A549 (cell line): ENCODE results near the gene ANKRD11. TPM values are rescaled to one million over a fixed set of nuclear protein-coding genes. Genes with fewer than 3 reads are reported as not detected.

Experiments
- ATAC-seq, 2 experiments: fragments of 200-7000 bp in 1 of 2; fragments of >200 bp in 1 of 2; cut with Nextera tagmentation in 1 of 2; cut with Tn5 transposase in 1 of 2; 3 replicates each; pipeline versions ENCODE4 v1.8.0 to v1.9.1; 2018 to 2020; ENCODE audit warnings: mild to moderate bottlenecking in 1 of 2, moderate library complexity in 1 of 2
- CTCF ChIA-PET: fragments of 300-600 bp; sonication (Branson Sonifier 250); formaldehyde crosslinking; extraction: SDS; loops from one replicate; lab custom pipeline; 2021; ENCODE audit warnings: antibody characterized with exemption, inconsistent platforms; lab: Yijun Ruan, JAX
- POLR2A ChIA-PET: fragments of 350-600 bp; formaldehyde crosslinking; extraction: SDS; loops from one replicate; lab custom pipeline; 2021; ENCODE audit warnings: antibody characterized with exemption, inconsistent platforms; lab: Yijun Ruan, JAX
- DNase-seq, 2 experiments: peaks; one replicate each; pipeline versions ENCODE4 v3.0.0 to v3.0.0-alpha.2; 2011 to 2016; ENCODE audit warnings: low read depth in 1 of 2, low spot score in 1 of 2
- FAIRE-seq: peaks from 2 replicates; lab custom pipeline; 2011; peaks lifted over from hg19 to GRCh38; lab: Jason Lieb, UNC
- H3K27ac ChIP-seq, 2 experiments: fragments of >200 bp; sonication (Bioruptor Twin); formaldehyde crosslinking; 3 replicates each; pipeline ENCODE4 v1.5.1; 2016 to 2017
- H3K4me1 ChIP-seq: fragments of >200 bp; sonication (Bioruptor Twin); formaldehyde crosslinking; 3 replicates; pipeline ENCODE4 v1.6.1; 2016
- H3K4me2 ChIP-seq: fragments of >200 bp; sonication (Bioruptor Twin); formaldehyde crosslinking; 3 replicates; pipeline ENCODE4 v1.6.1; 2016
- H3K4me3 ChIP-seq: fragments of >200 bp; sonication (Bioruptor Twin); formaldehyde crosslinking; 3 replicates; pipeline ENCODE4 v1.5.1; 2016
- H3K9me3 ChIP-seq: fragments of >200 bp; sonication (Bioruptor Twin); formaldehyde crosslinking; 3 replicates; pipeline ENCODE4 v1.6.1; 2016
- BHLHE40 ChIP-seq: IDR thresholded peaks from 2 replicates; pipeline ENCODE4 v1.6.1; 2012; ENCODE audit warnings: low read depth, low read length, inconsistent platforms
- E2F6 ChIP-seq: IDR thresholded peaks from 2 replicates; pipeline ENCODE4 v1.6.1; 2012; ENCODE audit warnings: low read depth, borderline replicate concordance
- EHMT2 ChIP-seq: fragments of 200-600 bp; sonication (generic); IDR thresholded peaks from 2 replicates; pipeline ENCODE4 v1.6.1; 2016; ENCODE audit warnings: antibody characterized with exemption, low read depth, mild to moderate bottlenecking, moderate library complexity
- ESRRA ChIP-seq: fragments of 150-350 bp; IDR thresholded peaks from 2 replicates; pipeline ENCODE4 v1.6.1; 2014; ENCODE audit warnings: mild to moderate bottlenecking, low read length, borderline replicate concordance
- HOXA7 ChIP-seq: fragments of 250-450 bp; sonication (Bioruptor Pico); IDR thresholded peaks from 2 replicates; pipeline ENCODE4 v1.5.0; 2020; ENCODE audit warnings: mild to moderate bottlenecking, moderate library complexity
- HOXB13 ChIP-seq: fragments of 250-450 bp; sonication (Bioruptor Pico); IDR thresholded peaks from 2 replicates; pipeline ENCODE4 v1.5.0; 2020; ENCODE audit warnings: low read depth, mild to moderate bottlenecking, moderate library complexity
- JUN ChIP-seq, 2 experiments: fragments of >200 bp; sonication (Bioruptor Twin); formaldehyde crosslinking; IDR thresholded peaks; 2 replicates in 1 of 2; 3 replicates in 1 of 2; pipeline ENCODE4 v1.6.1; 2016 to 2017
- JUNB ChIP-seq: fragments of >200 bp; sonication (Bioruptor Twin); formaldehyde crosslinking; IDR thresholded peaks from 2 replicates; pipeline ENCODE4 v1.6.1; 2016
- KDM5A ChIP-seq: fragments of 200-600 bp; sonication (generic); IDR thresholded peaks from 2 replicates; pipeline ENCODE4 v1.6.1; 2016; ENCODE audit warnings: antibody characterized with exemption, mild to moderate bottlenecking
- MAFK ChIP-seq: fragments of 450-650 bp; IDR thresholded peaks from 2 replicates; pipeline ENCODE4 v1.6.1; 2014; ENCODE audit not compliant: partially characterized antibody
- MAX ChIP-seq: IDR thresholded peaks from 2 replicates; pipeline ENCODE4 v1.6.1; 2012
- MAZ ChIP-seq: fragments of 150-350 bp; IDR thresholded peaks from 2 replicates; pipeline ENCODE4 v1.6.1; 2014; ENCODE audit warnings: antibody characterized with exemption, low read depth, low read length, borderline replicate concordance
- NPAS2 ChIP-seq: fragments of 250-450 bp; sonication (Bioruptor Pico); IDR thresholded peaks from 2 replicates; pipeline ENCODE4 v1.8.0; 2022; ENCODE audit warnings: mild to moderate bottlenecking, moderate library complexity, borderline replicate concordance
- RARB ChIP-seq: fragments of 250-450 bp; sonication (Bioruptor Pico); IDR thresholded peaks from 2 replicates; pipeline ENCODE4 v1.8.0; 2021; ENCODE audit warnings: mild to moderate bottlenecking, moderate library complexity
- RNF2 ChIP-seq: fragments of 200-600 bp; sonication (generic); IDR thresholded peaks from 2 replicates; pipeline ENCODE4 v1.6.1; 2016; ENCODE audit warnings: low read depth, mild to moderate bottlenecking, antibody characterized with exemption, moderate library complexity, borderline replicate concordance
- SMC3 ChIP-seq: fragments of >200 bp; sonication (Bioruptor Twin); formaldehyde crosslinking; IDR thresholded peaks from 3 replicates; pipeline ENCODE4 v1.6.1; 2018; ENCODE audit warnings: inconsistent platforms
- TFCP2L1 ChIP-seq: fragments of 250-450 bp; sonication (Bioruptor Pico); IDR thresholded peaks from 2 replicates; pipeline ENCODE4 v1.5.0; 2021; ENCODE audit warnings: mild to moderate bottlenecking
- WGBS: methylation state at CpG from one replicate; pipeline ENCODE4 v1.1.6; 2017; ENCODE audit errors: missing lambda C conversion rate; 5-methylcytosine and 5-hydroxymethylcytosine counted together
- polyA plus RNA-seq, 4 experiments: library from polyadenylated mRNA; depleted of rRNA in 3 of 4; stranded (reverse); fragments of >200 nt; fragmentation: RNase III in 1 of 4; extraction: RNeasy Plus Mini Kit Qiagen cat#74134 plus additional on column Dnase treatment in 1 of 4; gene quantifications; 2 replicates in 3 of 4; 3 replicates in 1 of 4; pipeline ENCODE4 v1.2.3, GENCODE V29; 2011 to 2017
- TF ChIP-seq, protein P1 (sequence below): fragments of >200 bp; sonication (Bioruptor Twin); formaldehyde crosslinking; IDR thresholded peaks from 2 replicates; pipeline ENCODE4 v1.6.1; 2016
- TF ChIP-seq, protein P2 (sequence below): fragments of 250-450 bp; sonication (Bioruptor Pico); IDR thresholded peaks from 2 replicates; pipeline ENCODE4 v1.5.0; 2021; ENCODE audit warnings: mild to moderate bottlenecking, moderate library complexity, borderline replicate concordance
- TF ChIP-seq, protein P3 (sequence below): fragments of 200-600 bp; sonication (generic); IDR thresholded peaks from 2 replicates; pipeline ENCODE4 v1.6.1; 2016; ENCODE audit warnings: antibody characterized with exemption, mild to moderate bottlenecking, moderate library complexity
- TF ChIP-seq, protein P4 (sequence below): IDR thresholded peaks from 2 replicates; pipeline ENCODE4 v1.6.1; 2012

ANKRD11 gene
- polyA plus RNA-seq, 2 of the 4 experiments (the other 2 are of a cell fraction), result 53.6 to 54.9 TPM

DNA sequence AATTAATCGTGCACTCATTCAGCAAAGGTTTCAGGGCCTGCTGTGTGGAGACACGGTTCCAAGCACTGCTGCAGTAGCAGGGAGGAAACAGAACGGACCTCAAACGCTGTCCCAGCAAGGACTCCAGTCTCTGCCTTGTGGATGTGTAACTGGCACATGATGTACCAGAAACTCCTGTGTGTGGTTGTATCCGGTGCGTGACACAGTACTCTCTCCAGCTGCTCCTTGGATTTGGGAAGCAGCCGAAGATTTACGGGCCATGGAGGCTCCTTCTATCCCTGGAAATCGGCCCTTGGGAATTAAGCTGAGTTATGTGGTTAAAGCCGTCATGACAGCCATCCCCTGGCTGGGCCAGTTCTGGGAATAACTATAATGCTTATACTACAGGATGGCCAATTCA, 8.5 kb upstream of the ANKRD11 start:
- H3K4me1 ChIP-seq, result peaks cover 20% of the 10 kb centered on the region
- TF ChIP-seq SMC3, result no peak
- TF ChIP-seq NPAS2 (CRISPR knock-in tag), result no peak
- TF ChIP-seq KDM5A, result no peak
- no peak for TF ChIP-seq RNF2
- TF ChIP-seq, protein P1, sequence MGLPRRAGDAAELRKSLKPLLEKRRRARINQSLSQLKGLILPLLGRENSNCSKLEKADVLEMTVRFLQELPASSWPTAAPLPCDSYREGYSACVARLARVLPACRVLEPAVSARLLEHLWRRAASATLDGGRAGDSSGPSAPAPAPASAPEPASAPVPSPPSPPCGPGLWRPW, result no peak
- no peak for TF ChIP-seq RARB (CRISPR knock-in tag)
- TF ChIP-seq MAX, result no peak
- no peak for TF ChIP-seq MAZ
- TF ChIP-seq, protein P2, sequence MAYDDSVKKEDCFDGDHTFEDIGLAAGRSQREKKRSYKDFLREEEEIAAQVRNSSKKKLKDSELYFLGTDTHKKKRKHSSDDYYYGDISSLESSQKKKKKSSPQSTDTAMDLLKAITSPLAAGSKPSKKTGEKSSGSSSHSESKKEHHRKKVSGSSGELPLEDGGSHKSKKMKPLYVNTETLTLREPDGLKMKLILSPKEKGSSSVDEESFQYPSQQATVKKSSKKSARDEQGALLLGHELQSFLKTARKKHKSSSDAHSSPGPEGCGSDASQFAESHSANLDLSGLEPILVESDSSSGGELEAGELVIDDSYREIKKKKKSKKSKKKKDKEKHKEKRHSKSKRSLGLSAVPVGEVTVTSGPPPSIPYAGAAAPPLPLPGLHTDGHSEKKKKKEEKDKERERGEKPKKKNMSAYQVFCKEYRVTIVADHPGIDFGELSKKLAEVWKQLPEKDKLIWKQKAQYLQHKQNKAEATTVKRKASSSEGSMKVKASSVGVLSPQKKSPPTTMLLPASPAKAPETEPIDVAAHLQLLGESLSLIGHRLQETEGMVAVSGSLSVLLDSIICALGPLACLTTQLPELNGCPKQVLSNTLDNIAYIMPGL (CRISPR knock-in tag), result no peak
- no peak for TF ChIP-seq BHLHE40
- no peak for TF ChIP-seq E2F6
- TF ChIP-seq MAFK, result no peak
- H3K4me2 ChIP-seq, result no peak overlapping the region
- FAIRE-seq (no peak), ATAC-seq (no peak), DNase-seq (no peak)
- 89% methylated on average over 10 of the region's 10 CpGs for WGBS
- ChIA-PET POLR2A (no interaction called here), CTCF (interaction anchor here (0.6 to 1.0 kb wide), 2 partner anchors 9 to 165 kb away, joined by 3 to 4 read pairs; no protein-coding TSS in a partner anchor)
- H3K9me3 ChIP-seq, result no peaks in the 10 kb centered on the region
- H3K4me3 ChIP-seq, result no peak overlapping the region
- H3K27ac ChIP-seq, result no peak overlapping the region

GRCh38 chr16:89495121-89495520, 4.8 kb upstream of the ANKRD11 start:
- peaks cover 8% of the 10 kb centered on the region for H3K4me1 ChIP-seq
- no peak for ATAC-seq
- no peaks in the 10 kb centered on the region for H3K9me3 ChIP-seq
- H3K4me2 ChIP-seq, result no peak overlapping the region
- no peak overlapping the region for H3K27ac ChIP-seq
- no peak for FAIRE-seq
- no peak for TF ChIP-seq EHMT2
- TF ChIP-seq JUN (IDR thresholded peaks at IDR 0.05), result no peak
- no peak for TF ChIP-seq HOXA7 (CRISPR knock-in tag)
- TF ChIP-seq JUNB, result no peak
- TF ChIP-seq, protein P3, sequence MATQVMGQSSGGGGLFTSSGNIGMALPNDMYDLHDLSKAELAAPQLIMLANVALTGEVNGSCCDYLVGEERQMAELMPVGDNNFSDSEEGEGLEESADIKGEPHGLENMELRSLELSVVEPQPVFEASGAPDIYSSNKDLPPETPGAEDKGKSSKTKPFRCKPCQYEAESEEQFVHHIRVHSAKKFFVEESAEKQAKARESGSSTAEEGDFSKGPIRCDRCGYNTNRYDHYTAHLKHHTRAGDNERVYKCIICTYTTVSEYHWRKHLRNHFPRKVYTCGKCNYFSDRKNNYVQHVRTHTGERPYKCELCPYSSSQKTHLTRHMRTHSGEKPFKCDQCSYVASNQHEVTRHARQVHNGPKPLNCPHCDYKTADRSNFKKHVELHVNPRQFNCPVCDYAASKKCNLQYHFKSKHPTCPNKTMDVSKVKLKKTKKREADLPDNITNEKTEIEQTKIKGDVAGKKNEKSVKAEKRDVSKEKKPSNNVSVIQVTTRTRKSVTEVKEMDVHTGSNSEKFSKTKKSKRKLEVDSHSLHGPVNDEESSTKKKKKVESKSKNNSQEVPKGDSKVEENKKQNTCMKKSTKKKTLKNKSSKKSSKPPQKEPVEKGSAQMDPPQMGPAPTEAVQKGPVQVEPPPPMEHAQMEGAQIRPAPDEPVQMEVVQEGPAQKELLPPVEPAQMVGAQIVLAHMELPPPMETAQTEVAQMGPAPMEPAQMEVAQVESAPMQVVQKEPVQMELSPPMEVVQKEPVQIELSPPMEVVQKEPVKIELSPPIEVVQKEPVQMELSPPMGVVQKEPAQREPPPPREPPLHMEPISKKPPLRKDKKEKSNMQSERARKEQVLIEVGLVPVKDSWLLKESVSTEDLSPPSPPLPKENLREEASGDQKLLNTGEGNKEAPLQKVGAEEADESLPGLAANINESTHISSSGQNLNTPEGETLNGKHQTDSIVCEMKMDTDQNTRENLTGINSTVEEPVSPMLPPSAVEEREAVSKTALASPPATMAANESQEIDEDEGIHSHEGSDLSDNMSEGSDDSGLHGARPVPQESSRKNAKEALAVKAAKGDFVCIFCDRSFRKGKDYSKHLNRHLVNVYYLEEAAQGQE, result no peak
- TF ChIP-seq, protein P4, sequence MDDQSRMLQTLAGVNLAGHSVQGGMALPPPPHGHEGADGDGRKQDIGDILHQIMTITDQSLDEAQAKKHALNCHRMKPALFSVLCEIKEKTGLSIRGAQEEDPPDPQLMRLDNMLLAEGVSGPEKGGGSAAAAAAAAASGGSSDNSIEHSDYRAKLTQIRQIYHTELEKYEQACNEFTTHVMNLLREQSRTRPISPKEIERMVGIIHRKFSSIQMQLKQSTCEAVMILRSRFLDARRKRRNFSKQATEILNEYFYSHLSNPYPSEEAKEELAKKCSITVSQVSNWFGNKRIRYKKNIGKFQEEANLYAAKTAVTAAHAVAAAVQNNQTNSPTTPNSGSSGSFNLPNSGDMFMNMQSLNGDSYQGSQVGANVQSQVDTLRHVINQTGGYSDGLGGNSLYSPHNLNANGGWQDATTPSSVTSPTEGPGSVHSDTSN, result no peak
- TF ChIP-seq HOXB13, result no peak
- no peak for TF ChIP-seq ESRRA
- no peak for TF ChIP-seq TFCP2L1
- H3K4me3 ChIP-seq, result no peak overlapping the region
- ChIA-PET CTCF (interaction anchor here (0.9 to 1.3 kb wide), 4 partner anchors 8 to 24 kb away, joined by 3 to 5 read pairs (median 3); no protein-coding TSS in a partner anchor), POLR2A (no interaction called here)
- no peak for DNase-seq
- 87% methylated on average over 3 of the region's 3 CpGs for WGBS
